ENCODE results near the gene XXYLT1.

DNA sequence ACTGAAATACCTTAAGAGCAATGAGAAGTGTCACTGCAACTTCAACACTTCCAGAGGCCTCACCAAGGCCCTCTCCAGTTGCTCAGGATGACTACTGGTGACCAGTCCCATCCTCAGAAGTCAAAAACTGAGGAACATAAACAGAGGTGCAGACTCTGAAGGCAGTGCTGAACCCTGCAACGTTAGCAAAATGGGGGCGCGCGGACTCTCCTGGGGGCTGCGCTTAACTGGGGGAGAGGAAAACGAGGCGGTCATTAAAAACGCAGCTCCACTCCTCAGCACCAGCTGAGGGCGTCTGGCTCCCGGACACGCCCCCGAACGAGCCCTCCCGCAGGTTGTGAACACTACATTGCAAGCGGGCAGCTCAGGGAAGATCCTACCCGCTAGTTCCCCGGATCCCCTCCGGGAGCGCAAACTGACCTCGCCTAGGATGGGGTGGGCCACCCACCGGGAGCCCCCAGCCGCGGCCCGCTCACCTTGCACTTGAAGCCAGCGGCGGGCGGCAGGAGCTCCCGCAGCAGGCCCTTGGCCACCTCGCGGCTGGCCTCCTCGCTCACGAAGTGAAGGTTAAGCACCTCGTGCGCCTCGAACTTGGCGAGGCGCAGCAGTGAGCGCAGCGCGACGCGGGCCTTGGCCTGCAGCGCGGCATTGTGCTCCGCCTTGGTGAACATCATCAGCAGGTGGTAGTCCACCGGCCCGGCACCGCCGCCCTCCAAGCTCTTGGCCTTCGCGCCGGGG lies 711 bp downstream of the XXYLT1 start:
- TF ChIP-seq, protein P1, sequence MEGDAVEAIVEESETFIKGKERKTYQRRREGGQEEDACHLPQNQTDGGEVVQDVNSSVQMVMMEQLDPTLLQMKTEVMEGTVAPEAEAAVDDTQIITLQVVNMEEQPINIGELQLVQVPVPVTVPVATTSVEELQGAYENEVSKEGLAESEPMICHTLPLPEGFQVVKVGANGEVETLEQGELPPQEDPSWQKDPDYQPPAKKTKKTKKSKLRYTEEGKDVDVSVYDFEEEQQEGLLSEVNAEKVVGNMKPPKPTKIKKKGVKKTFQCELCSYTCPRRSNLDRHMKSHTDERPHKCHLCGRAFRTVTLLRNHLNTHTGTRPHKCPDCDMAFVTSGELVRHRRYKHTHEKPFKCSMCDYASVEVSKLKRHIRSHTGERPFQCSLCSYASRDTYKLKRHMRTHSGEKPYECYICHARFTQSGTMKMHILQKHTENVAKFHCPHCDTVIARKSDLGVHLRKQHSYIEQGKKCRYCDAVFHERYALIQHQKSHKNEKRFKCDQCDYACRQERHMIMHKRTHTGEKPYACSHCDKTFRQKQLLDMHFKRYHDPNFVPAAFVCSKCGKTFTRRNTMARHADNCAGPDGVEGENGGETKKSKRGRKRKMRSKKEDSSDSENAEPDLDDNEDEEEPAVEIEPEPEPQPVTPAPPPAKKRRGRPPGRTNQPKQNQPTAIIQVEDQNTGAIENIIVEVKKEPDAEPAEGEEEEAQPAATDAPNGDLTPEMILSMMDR (optimal IDR thresholded peaks at IDR 0.05 in 1 of 3, IDR thresholded peaks at IDR 0.05 in 1 of 3, conservative IDR thresholded peaks at IDR 0.05 in 1 of 3; ENCODE audit: extremely low read depth in 1 of 3, insufficient read depth in 2 of 3, low read length in 3 of 3) = peak in 2 of 3 experiments; percentile 25 to 41
- no peak for TF ChIP-seq EZH2 (IDR thresholded peaks at IDR 0.05; ENCODE audit: low read length)
